ENCODE data around the gene NAGA.
"Not testable (repeated sequence)": the region's sequence is repeated elsewhere in the genome, so short reads cannot be mapped to it uniquely, and the experiment has no call there.

GRCh38 chr22:42115420-42115830, 44.8 kb upstream of the NAGA start:
- not testable (repeated sequence) for TF ChIP-seq CTCF (IDR thresholded peaks at IDR 0.05); ZFX (IDR thresholded peaks at IDR 0.05; ENCODE audit: borderline replicate concordance)

Data from 22Rv1 (cell line).